ENCODE measurements around the gene CNIH2.
"Not testable (repeated sequence)": the region's sequence is repeated elsewhere in the genome, so short reads cannot be mapped to it uniquely, and the experiment has no call there.

Gene CNIH2

DNA sequence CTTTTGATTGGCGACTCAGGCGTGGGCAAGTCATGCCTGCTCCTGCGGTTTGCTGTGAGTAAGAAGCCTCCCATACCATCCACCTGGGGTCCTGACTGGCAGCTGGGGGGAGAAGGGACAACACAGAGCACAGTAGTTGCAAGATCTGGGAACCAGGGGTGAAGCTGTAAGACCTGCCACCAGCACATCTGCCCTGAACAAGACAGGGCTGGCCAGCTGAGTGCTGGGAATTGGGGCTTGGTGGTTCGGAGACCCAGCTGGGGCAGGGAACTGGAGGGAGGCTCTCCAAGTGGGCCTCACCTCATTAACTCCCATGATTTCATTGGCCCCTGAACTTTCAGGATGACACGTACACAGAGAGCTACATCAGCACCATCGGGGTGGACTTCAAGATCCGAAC is 6.2 kb upstream of the CNIH2 start:
- POLR2A ChIA-PET: interaction anchor here (1.5 to 2.1 kb wide), 2 partner anchors 10 to 17 kb away, joined by 5 to 11 read pairs; partner anchors contain the start of gene YIF1A

DNA sequence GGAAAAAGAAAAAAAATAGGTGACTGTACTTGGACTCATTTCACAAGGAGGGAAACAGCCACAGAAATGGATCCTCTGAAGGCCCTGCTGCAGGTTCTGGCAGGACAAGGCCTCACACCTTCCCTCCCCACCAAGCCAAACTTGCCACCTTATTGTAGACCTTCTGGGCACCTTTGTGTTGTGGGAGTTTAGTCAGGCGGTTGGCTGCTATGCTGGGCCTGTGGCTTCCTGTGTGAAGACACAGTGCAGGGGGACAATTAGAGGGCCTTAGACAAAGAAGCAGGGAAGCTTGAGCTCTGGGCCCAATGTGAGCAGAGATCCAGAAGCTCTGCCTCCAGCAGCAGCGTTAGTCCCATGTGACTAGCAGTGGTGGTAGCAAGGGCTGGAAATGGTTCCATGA is 5.4 kb upstream of the CNIH2 start:
- no peak for DNase-seq (ENCODE audit: extremely low spot score)
- POLR2A ChIA-PET: interaction anchor here (0.6 to 2.1 kb wide), 3 partner anchors 9 to 17 kb away, joined by 3 to 11 read pairs (median 5); partner anchors contain the start of gene YIF1A
- CTCF ChIA-PET: interaction anchor here (1.1 kb wide), 1 partner anchor 10 kb away, joined by 4 read pairs; no protein-coding TSS in a partner anchor
- TF ChIP-seq CTBP1 (IDR thresholded peaks at IDR 0.05; ENCODE audit: borderline replicate concordance): no peak
- no peak for TF ChIP-seq FOXM1 (IDR thresholded peaks at IDR 0.05; ENCODE audit: borderline replicate concordance)
- no peak for TF ChIP-seq ARNT (IDR thresholded peaks at IDR 0.05)
- no peak for TF ChIP-seq HDGF (IDR thresholded peaks at IDR 0.05; ENCODE audit: borderline replicate concordance)
- no peak for TF ChIP-seq L3MBTL2 (conservative IDR thresholded peaks at IDR 0.05)
- TF ChIP-seq SP1 (IDR thresholded peaks at IDR 0.05): no peak
- no peak for TF ChIP-seq ELF4 (IDR thresholded peaks at IDR 0.05)

More for the DNA sequence above, 6.2 kb upstream of the CNIH2 start:
- TF ChIP-seq ARNT (IDR thresholded peaks at IDR 0.05) (no peak), L3MBTL2 (conservative IDR thresholded peaks at IDR 0.05) (no peak), LEF1 (IDR thresholded peaks at IDR 0.05; ENCODE audit: borderline replicate concordance) (no peak), FOXK2 (IDR thresholded peaks at IDR 0.05) (no peak), FOXM1 (IDR thresholded peaks at IDR 0.05; ENCODE audit: borderline replicate concordance) (no peak), SUZ12 (IDR thresholded peaks at IDR 0.05) (no peak), HDGF (IDR thresholded peaks at IDR 0.05; ENCODE audit: borderline replicate concordance) (no peak), CTBP1 (IDR thresholded peaks at IDR 0.05; ENCODE audit: borderline replicate concordance) (no peak), ELF4 (IDR thresholded peaks at IDR 0.05) (no peak), TARDBP (IDR thresholded peaks at IDR 0.05) (no peak), FOXA1 (IDR thresholded peaks at IDR 0.05) (no peak)
- TF ChIP-seq, protein P1, sequence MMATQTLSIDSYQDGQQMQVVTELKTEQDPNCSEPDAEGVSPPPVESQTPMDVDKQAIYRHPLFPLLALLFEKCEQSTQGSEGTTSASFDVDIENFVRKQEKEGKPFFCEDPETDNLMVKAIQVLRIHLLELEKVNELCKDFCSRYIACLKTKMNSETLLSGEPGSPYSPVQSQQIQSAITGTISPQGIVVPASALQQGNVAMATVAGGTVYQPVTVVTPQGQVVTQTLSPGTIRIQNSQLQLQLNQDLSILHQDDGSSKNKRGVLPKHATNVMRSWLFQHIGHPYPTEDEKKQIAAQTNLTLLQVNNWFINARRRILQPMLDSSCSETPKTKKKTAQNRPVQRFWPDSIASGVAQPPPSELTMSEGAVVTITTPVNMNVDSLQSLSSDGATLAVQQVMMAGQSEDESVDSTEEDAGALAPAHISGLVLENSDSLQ (IDR thresholded peaks at IDR 0.05): no peak
- CTCF ChIA-PET: interaction anchor here (0.6 to 1.1 kb wide), 2 partner anchors 8 to 11 kb away, joined by 4 to 8 read pairs; no protein-coding TSS in a partner anchor
- no peak for DNase-seq (ENCODE audit: extremely low spot score)

DNA sequence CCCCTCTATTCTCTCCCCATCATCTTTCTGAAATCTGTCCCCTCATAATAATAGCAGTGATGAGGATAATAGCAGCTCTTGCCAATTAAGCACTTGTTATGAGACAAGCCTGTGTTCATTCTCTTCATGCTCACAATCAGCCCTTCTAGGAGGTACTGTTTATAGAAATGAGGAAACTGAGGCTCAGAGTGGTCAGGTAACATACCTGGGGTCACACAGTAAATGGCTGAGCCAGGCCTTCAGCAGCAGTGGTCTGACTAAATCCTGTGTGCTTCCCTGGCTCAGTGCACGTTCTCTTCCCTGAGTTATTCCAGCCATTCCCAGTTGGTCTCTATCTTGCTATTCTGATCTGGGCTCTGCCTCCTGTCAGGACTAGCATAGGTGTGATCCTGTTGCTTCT is 3.8 kb upstream of the CNIH2 start:
- DNase-seq (ENCODE audit: extremely low spot score): no peak
- no peak for TF ChIP-seq NFRKB (IDR thresholded peaks at IDR 0.05)
- TF ChIP-seq L3MBTL2 (conservative IDR thresholded peaks at IDR 0.05): no peak
- TF ChIP-seq TARDBP (IDR thresholded peaks at IDR 0.05): no peak
- TF ChIP-seq ZNF384 (IDR thresholded peaks at IDR 0.05): no peak
- no peak for TF ChIP-seq CTBP1 (IDR thresholded peaks at IDR 0.05; ENCODE audit: borderline replicate concordance)
- no peak for TF ChIP-seq HDGF (IDR thresholded peaks at IDR 0.05; ENCODE audit: borderline replicate concordance)
- TF ChIP-seq ELF4 (IDR thresholded peaks at IDR 0.05): no peak
- no peak for TF ChIP-seq SP1 (IDR thresholded peaks at IDR 0.05)
- TF ChIP-seq, protein P1 (IDR thresholded peaks at IDR 0.05): no peak
- no peak for TF ChIP-seq BHLHE40 (IDR thresholded peaks at IDR 0.05; ENCODE audit: borderline replicate concordance)
- no peak for TF ChIP-seq ARNT (IDR thresholded peaks at IDR 0.05)
- TF ChIP-seq LEF1 (IDR thresholded peaks at IDR 0.05; ENCODE audit: borderline replicate concordance): no peak
- no peak for TF ChIP-seq FOXM1 (IDR thresholded peaks at IDR 0.05; ENCODE audit: borderline replicate concordance)
- no peak for TF ChIP-seq FOXA1 (IDR thresholded peaks at IDR 0.05)
- no peak for TF ChIP-seq FOXK2 (IDR thresholded peaks at IDR 0.05)
- no peak for TF ChIP-seq SUZ12 (IDR thresholded peaks at IDR 0.05)
- ChIA-PET CTCF (no interaction called here), POLR2A (no interaction called here)

DNA sequence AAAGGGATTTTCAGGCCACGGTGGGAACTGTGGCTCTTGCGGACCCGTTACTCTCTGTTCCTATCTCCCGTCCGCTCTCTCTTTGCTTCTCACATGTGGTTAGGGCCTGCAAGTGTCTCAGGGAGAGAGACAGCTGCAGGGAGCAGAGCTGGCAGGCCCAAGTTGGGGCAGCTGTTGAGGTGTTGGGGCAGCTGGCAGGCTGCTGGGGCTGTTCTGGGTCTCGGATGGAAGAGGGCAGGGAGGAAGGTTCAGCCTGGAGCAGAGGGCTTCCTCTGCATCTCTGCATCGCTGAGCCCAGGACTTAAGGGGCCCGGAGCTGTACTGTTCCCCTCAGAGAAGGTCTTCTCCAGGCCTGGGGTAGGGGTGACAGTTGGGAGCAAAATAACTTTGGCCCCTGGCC is 2.6 kb upstream of the CNIH2 start:
- TF ChIP-seq BHLHE40 (IDR thresholded peaks at IDR 0.05; ENCODE audit: borderline replicate concordance) (no peak), LEF1 (IDR thresholded peaks at IDR 0.05; ENCODE audit: borderline replicate concordance) (no peak), NFRKB (IDR thresholded peaks at IDR 0.05) (no peak), HDGF (IDR thresholded peaks at IDR 0.05; ENCODE audit: borderline replicate concordance) (no peak), CTBP1 (IDR thresholded peaks at IDR 0.05; ENCODE audit: borderline replicate concordance) (no peak), ELF4 (IDR thresholded peaks at IDR 0.05) (no peak), L3MBTL2 (conservative IDR thresholded peaks at IDR 0.05) (no peak), SUZ12 (IDR thresholded peaks at IDR 0.05) (no peak), TARDBP (IDR thresholded peaks at IDR 0.05) (no peak), SP1 (IDR thresholded peaks at IDR 0.05) (no peak), ARNT (IDR thresholded peaks at IDR 0.05) (no peak), FOXA1 (IDR thresholded peaks at IDR 0.05) (no peak), ZNF384 (IDR thresholded peaks at IDR 0.05) (no peak), FOXK2 (IDR thresholded peaks at IDR 0.05) (no peak), FOXM1 (IDR thresholded peaks at IDR 0.05; ENCODE audit: borderline replicate concordance) (no peak)
- TF ChIP-seq, protein P1 (IDR thresholded peaks at IDR 0.05): no peak
- no peak for DNase-seq (ENCODE audit: extremely low spot score)
- CTCF ChIA-PET: no interaction called here
- POLR2A ChIA-PET: no interaction called here

DNA sequence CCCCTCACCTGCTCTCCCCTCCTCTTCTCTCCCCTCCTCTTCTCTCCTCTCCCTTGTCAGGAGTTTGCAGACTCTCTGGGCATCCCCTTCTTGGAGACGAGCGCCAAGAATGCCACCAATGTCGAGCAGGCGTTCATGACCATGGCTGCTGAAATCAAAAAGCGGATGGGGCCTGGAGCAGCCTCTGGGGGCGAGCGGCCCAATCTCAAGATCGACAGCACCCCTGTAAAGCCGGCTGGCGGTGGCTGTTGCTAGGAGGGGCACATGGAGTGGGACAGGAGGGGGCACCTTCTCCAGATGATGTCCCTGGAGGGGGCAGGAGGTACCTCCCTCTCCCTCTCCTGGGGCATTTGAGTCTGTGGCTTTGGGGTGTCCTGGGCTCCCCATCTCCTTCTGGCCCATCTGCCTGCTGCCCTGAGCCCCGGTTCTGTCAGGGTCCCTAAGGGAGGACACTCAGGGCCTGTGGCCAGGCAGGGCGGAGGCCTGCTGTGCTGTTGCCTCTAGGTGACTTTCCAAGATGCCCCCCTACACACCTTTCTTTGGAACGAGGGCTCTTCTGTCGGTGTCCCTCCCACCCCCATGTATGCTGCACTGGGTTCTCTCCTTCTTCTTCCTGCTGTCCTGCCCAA is 1.9 kb upstream of the CNIH2 start:
- CTCF ChIA-PET: no interaction called here
- POLR2A ChIA-PET: interaction anchor here (2.4 kb wide), 1 partner anchor 8 kb away, joined by 12 read pairs; the partner anchor contains the start of gene RAB1B
- no peak for DNase-seq (ENCODE audit: extremely low spot score)
- TF ChIP-seq L3MBTL2 (conservative IDR thresholded peaks at IDR 0.05): no peak
- no peak for TF ChIP-seq ELF4 (IDR thresholded peaks at IDR 0.05)
- no peak for TF ChIP-seq BHLHE40 (IDR thresholded peaks at IDR 0.05; ENCODE audit: borderline replicate concordance)
- no peak for TF ChIP-seq FOXK2 (IDR thresholded peaks at IDR 0.05)
- TF ChIP-seq LEF1 (IDR thresholded peaks at IDR 0.05; ENCODE audit: borderline replicate concordance): no peak
- TF ChIP-seq CTBP1 (IDR thresholded peaks at IDR 0.05; ENCODE audit: borderline replicate concordance): no peak
- no peak for TF ChIP-seq SP1 (IDR thresholded peaks at IDR 0.05)
- TF ChIP-seq ARNT (IDR thresholded peaks at IDR 0.05): no peak

DNA sequence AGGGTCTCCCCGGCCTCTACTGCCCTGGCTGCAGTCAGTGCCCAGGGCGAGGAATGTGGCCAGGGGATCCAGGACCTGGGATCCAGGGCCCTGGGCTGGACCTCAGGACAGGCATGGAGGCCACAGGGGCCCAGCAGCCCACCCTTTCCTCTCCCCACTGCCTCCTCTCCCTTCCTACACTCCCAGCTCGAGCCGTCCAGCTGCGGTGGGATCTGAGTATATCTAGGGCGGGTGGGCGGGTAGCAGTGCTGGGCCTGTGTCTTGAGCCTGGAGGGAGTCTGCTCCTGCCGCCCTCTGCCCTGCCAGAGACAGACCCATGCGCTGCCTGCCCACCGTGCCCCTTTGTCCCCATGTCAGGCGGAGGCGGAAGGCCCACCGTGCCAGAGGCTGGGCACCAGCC is 1.4 kb upstream of the CNIH2 start:
- POLR2A ChIA-PET: interaction anchor here (1.3 to 2.4 kb wide), 2 partner anchors 9 to 13 kb away, joined by 9 to 12 read pairs; partner anchors contain the start of genes RAB1B and YIF1A
- DNase-seq (ENCODE audit: extremely low spot score): not testable (repeated sequence)
- CTCF ChIA-PET: interaction anchor here (0.6 to 1.0 kb wide), 2 partner anchors 54 to 88 kb away, joined by 3 to 4 read pairs; no protein-coding TSS in a partner anchor

DNA sequence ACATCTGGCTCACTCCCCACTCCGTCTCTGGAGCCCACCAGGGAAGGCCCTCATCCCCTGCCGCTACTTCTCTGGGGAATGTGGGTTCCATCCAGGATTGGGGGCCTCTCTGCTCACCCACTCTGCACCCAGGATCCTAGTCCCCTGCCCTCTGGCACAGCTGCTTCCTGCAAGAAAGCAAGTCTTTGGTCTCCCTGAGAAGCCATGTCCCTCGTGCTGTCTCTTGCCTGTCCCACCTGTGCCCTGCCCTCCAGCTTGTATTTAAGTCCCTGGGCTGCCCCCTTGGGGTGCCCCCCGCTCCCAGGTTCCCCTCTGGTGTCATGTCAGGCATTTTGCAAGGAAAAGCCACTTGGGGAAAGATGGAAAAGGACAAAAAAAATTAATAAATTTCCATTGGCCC is 911 bp upstream of the CNIH2 start:
- ChIA-PET POLR2A (interaction anchor here (1.3 to 2.4 kb wide), 2 partner anchors 9 to 12 kb away, joined by 9 to 12 read pairs; partner anchors contain the start of genes RAB1B and YIF1A), CTCF (interaction anchor here (0.6 to 1.0 kb wide), 2 partner anchors 55 to 88 kb away, joined by 3 to 4 read pairs; no protein-coding TSS in a partner anchor)
- not testable (repeated sequence) for DNase-seq (ENCODE audit: extremely low spot score)

Measured in HEK293T (cell line).